Measurements from ENCODE around the gene TMEM87A.

The TMEM87A gene

GRCh38 chr15:42282344-42282743 is 9.1 kb upstream of the TMEM87A start:
- no peak for DNase-seq (ENCODE audit: low spot score in 2 of 2)
- Mint-ChIP-seq H3K9me3 (no peaks in the 10 kb centered on the region), H3K4me1 (no peaks in the 10 kb centered on the region), H3K36me3 (no peaks in the 10 kb centered on the region), H3K4me3 (no peak overlapping the region), H3K27ac (no peak overlapping the region)
- ATAC-seq = no peak

- Mint-ChIP-seq H3K36me3 (peaks cover 1% of the 10 kb centered on the region), H3K27ac (no peak overlapping the region), H3K4me1 (peaks cover 20% of the 10 kb centered on the region), H3K9me3 (no peaks in the 10 kb centered on the region), H3K4me3 (no peak overlapping the region)
- peak; percentile 58 for ATAC-seq
- DNase-seq (ENCODE audit: low spot score in 2 of 2) = no peak
These were observed 6.0 kb upstream of the TMEM87A start for GRCh38 chr15:42279234-42279723.

GRCh38 chr15:42276762-42277161 is 3.5 kb upstream of the TMEM87A start:
- ATAC-seq = no peak
- Mint-ChIP-seq H3K4me1 (peaks cover 33% of the 10 kb centered on the region), H3K27ac (no peak overlapping the region), H3K4me3 (no peak overlapping the region), H3K9me3 (no peaks in the 10 kb centered on the region), H3K36me3 (peaks cover 19% of the 10 kb centered on the region)
- no peak for DNase-seq (ENCODE audit: low spot score in 2 of 2)

DNA sequence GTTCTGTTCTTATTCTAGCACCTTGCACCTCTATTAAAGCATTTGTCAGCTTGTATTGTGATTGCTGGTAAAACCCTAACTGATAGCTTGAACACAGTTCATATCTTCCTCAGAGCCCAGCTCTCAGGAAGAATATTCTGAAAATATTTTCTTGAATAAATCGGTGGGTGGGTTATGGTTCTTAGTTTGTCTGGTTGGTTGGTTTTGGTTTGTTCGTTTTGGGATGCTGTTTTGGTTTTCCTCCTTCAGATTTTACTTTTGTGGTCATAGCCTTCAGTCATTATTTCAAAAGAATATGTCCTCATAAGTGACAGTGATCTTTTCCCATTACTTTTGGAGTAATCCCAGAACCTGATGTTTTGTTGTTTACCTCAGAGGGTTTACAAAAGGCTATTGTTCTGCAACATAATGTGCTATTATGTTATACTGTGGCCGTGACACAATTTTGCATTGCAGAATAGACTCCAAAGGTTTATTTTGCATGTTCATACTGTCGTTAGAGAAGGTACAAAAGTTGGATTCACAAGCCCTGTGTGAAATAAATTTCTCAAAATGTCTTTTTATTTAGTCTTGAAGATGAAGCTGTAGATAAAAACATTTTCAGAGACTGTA is 2.7 kb upstream of the TMEM87A start:
- Mint-ChIP-seq H3K9me3 (no peaks in the 10 kb centered on the region), H3K4me3 (peak overlapping the region; percentile 98), H3K27ac (peak overlapping the region; percentile 99), H3K36me3 (peaks cover 23% of the 10 kb centered on the region), H3K4me1 (peaks cover 39% of the 10 kb centered on the region)
- ATAC-seq = no peak
- no peak for DNase-seq (ENCODE audit: low spot score in 2 of 2)

DNA sequence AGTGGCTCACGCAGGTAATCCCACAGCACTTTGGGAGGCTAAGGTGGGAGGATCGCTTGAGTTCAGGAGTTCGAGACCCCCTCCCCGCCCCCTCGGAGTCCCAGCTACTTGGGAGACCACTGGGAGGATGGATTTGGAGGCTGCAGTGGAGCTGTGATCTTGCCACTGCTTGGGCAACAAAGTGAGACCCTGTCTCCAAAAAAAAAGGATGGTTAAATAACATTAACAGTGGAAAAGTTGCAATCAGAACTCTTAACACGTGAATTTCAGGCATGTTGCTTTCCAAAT is 1.4 kb upstream of the TMEM87A start:
- DNase-seq (ENCODE audit: low spot score in 2 of 2) (no peak), ATAC-seq (no peak)
- peaks cover 36% of the 10 kb centered on the region for H3K36me3 Mint-ChIP-seq
- H3K27ac Mint-ChIP-seq = peak overlapping the region; percentile 99
- peaks cover 41% of the 10 kb centered on the region for H3K4me1 Mint-ChIP-seq
- H3K9me3 Mint-ChIP-seq = no peaks in the 10 kb centered on the region
- peak overlapping the region; percentile 98 for H3K4me3 Mint-ChIP-seq

- peak overlapping the region; percentile 98 for H3K4me3 Mint-ChIP-seq
- no peaks in the 10 kb centered on the region for H3K9me3 Mint-ChIP-seq
- H3K36me3 Mint-ChIP-seq = peaks cover 41% of the 10 kb centered on the region
- ATAC-seq = peak; percentile 51
- H3K4me1 Mint-ChIP-seq = peaks cover 41% of the 10 kb centered on the region
- DNase-seq (ENCODE audit: low spot score in 2 of 2) = peak; percentile 35 to 79
- peak overlapping the region; percentile 99 for H3K27ac Mint-ChIP-seq
These were observed 868 bp upstream of the TMEM87A start for GRCh38 chr15:42273900-42274701.

DNA sequence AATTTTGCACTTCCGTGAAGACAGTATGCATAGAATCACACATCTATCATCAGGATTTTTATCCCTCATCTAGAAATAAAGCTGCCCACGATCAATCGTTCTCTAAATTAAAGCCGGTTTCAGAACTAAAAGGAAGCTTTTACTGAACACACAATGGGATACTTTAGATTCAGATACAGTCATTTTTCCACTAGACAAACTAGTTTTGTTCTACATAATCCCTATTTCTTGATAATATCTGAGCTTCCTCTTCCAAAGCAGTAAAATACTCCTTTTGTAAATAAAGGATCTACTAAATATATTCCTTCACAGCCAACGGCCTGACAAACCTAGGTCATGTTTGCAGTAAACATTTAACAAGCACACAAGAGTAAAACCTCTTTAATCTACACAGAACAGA is 2.2 kb downstream of the TMEM87A start:
- ATAC-seq = no peak
- Mint-ChIP-seq H3K4me3 (peak overlapping the region; percentile 9), H3K4me1 (peaks cover 44% of the 10 kb centered on the region), H3K9me3 (no peaks in the 10 kb centered on the region), H3K27ac (no peak overlapping the region), H3K36me3 (peaks cover 72% of the 10 kb centered on the region)
- DNase-seq (ENCODE audit: low spot score in 2 of 2) = no peak

DNA sequence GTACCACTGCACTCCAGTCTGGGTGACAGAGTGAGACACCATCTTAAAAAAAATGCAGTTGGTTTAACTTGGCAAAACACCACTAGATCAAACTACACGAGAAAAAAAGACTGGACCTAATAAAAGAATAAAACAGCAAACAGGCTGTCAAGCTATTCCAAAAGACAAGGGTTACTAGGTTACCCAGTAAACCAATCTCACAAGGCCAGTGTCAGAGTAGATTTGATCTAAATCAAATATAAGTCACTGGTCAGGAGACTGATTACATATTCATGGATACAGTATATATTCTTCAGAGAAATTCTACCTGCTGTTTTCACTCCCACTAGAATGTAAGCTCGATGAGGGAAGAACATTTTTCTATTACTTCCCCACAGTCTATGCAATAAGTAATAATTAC is 2.7 kb downstream of the TMEM87A start:
- DNase-seq (ENCODE audit: low spot score in 2 of 2) = no peak
- H3K9me3 Mint-ChIP-seq = no peaks in the 10 kb centered on the region
- H3K27ac Mint-ChIP-seq = no peak overlapping the region
- no peak overlapping the region for H3K4me3 Mint-ChIP-seq
- ATAC-seq = no peak
- peaks cover 77% of the 10 kb centered on the region for H3K36me3 Mint-ChIP-seq
- H3K4me1 Mint-ChIP-seq = peaks cover 39% of the 10 kb centered on the region

DNA sequence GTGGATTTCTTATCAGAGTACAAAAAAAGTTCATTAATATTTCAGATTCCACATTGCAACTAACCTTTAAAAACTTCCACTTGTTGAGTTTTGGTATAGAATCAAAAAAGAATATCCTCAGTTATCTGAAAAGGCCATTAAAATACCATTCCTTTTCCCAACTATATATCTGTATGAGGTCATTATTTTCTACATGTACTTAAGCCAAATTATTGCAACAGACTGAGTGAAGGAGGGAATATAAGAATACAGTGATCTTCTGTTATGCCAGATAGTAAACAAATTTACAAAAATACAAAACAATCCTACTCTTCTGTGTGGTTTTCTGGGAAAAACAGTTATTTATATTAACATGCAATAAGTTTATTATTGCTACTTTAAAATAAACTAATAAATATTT is 5.9 kb downstream of the TMEM87A start:
- Mint-ChIP-seq H3K27ac (no peak overlapping the region), H3K9me3 (no peaks in the 10 kb centered on the region), H3K4me1 (peaks cover 19% of the 10 kb centered on the region), H3K4me3 (no peak overlapping the region), H3K36me3 (peaks cover 91% of the 10 kb centered on the region)
- ATAC-seq = no peak
- no peak for DNase-seq (ENCODE audit: low spot score in 2 of 2)

DNA sequence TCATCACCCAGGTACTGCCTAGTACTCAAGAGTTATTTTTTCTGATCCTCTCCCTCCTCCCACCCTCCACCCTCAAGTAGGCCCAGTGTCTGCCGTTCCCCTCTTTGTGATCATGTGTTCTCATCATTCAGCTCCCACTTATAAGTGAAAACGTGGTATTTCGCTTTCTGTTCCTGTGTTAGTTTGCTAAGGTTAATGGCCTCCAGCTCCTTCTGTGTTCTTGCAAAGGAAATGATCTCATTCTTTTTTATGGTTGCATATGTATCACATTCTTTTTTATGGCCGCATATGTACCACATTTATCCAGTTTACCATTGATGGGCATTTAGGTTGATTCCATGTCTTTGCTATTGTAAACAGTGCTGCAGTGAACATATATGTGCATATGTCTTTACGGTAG is 8.4 kb downstream of the TMEM87A start:
- no peak for DNase-seq (ENCODE audit: low spot score in 2 of 2)
- Mint-ChIP-seq H3K4me1 (peaks cover 5% of the 10 kb centered on the region), H3K27ac (no peak overlapping the region), H3K9me3 (no peaks in the 10 kb centered on the region), H3K4me3 (no peak overlapping the region), H3K36me3 (peaks cover 100% of the 10 kb centered on the region)
- ATAC-seq = no peak

- Mint-ChIP-seq H3K9me3 (peaks cover 9% of the 10 kb centered on the region), H3K27ac (peak overlapping the region; percentile 35), H3K4me1 (peaks cover 13% of the 10 kb centered on the region), H3K36me3 (peaks cover 71% of the 10 kb centered on the region), H3K4me3 (no peak overlapping the region)
- ATAC-seq (no peak), DNase-seq (ENCODE audit: low spot score in 2 of 2) (no peak)
These were observed 19.9 kb downstream of the TMEM87A start for GRCh38 chr15:42253300-42253699.

DNA sequence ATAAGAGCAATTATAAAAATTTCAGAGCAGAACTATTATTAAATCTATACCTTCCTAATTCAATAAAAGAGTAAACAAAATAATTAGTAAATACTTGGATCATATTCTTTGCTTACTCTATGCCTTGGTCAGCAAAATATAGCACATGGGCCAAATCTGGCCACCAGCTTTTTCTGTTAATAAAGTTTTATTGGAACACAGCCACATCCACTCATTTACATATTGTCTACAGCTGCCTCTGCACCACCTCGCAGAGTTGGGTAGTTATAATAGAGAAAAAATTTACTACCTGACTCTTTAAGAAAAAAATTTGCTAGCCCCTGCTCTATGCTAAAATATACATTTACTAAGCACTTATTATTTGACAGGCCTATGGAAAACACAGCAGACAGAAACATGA is 32.4 kb downstream of the TMEM87A start:
- Mint-ChIP-seq H3K36me3 (peaks cover 82% of the 10 kb centered on the region), H3K4me3 (no peak overlapping the region), H3K4me1 (peaks cover 8% of the 10 kb centered on the region), H3K9me3 (no peaks in the 10 kb centered on the region), H3K27ac (no peak overlapping the region)
- ATAC-seq (no peak), DNase-seq (ENCODE audit: low spot score in 2 of 2) (no peak)

DNA sequence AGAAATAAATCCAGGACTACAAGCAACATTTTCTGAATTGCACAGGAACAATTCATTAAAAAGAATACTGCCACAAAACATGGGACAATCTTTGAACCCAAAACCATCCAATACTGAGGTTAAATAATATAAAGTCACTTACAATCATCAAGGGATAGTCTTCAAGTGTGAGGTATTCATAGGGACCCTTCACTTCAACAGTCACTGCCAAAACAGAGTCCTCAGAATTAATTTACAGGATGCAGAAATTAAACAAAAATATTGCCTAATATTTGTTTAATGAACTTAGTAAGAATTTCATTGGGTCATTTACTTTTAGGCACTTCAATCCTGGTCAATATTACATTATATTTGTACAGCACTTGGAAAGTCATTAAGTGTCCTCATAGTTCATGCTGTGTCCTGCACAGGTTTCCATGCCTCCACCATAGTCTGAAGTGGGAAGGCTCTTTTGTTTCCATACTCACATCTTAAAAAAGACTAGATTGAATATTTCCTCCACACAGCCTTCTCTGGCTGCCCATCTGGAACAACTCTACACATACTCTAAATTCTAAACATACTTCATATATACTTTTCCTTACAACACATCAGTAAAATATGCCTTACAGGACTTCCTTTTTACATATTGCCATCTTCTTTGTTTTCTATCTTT is 33.6 kb downstream of the TMEM87A start:
- Mint-ChIP-seq H3K9me3 (no peaks in the 10 kb centered on the region), H3K36me3 (peaks cover 93% of the 10 kb centered on the region), H3K27ac (no peak overlapping the region), H3K4me3 (no peak overlapping the region), H3K4me1 (peaks cover 8% of the 10 kb centered on the region)
- no peak for DNase-seq (ENCODE audit: low spot score in 2 of 2)
- ATAC-seq = no peak

GRCh38 chr15:42233107-42233506 is 40.1 kb downstream of the TMEM87A start:
- H3K9me3 Mint-ChIP-seq = no peaks in the 10 kb centered on the region
- no peak overlapping the region for H3K4me3 Mint-ChIP-seq
- ATAC-seq (no peak), DNase-seq (ENCODE audit: low spot score in 2 of 2) (no peak)
- no peaks in the 10 kb centered on the region for H3K4me1 Mint-ChIP-seq
- H3K36me3 Mint-ChIP-seq = peaks cover 100% of the 10 kb centered on the region
- H3K27ac Mint-ChIP-seq = no peak overlapping the region

GRCh38 chr15:42232606-42233005 is 40.6 kb downstream of the TMEM87A start:
- no peak for DNase-seq (ENCODE audit: low spot score in 2 of 2)
- Mint-ChIP-seq H3K27ac (no peak overlapping the region), H3K36me3 (peaks cover 100% of the 10 kb centered on the region), H3K4me3 (no peak overlapping the region), H3K9me3 (no peaks in the 10 kb centered on the region), H3K4me1 (no peaks in the 10 kb centered on the region)
- no peak for ATAC-seq

DNA sequence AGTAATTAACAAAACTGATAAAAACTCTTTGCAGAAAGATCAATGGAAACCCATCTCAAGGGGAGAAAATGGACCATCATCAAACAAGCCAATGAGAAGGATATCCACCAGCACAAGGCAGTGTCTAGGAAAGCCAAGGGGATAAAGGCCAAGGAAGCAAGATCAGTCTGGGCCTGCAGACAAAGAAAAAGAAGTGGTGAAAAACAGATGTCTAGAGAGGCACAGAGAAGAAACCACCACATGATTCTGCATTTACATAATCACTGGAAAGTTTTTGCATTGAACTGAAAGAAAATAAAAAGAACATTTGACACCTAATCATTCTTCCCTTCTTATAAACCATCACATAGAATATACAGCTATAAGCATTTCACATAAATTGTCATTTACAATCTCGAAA is 42.1 kb downstream of the TMEM87A start:
- H3K27ac Mint-ChIP-seq = no peak overlapping the region
- H3K4me1 Mint-ChIP-seq = no peaks in the 10 kb centered on the region
- no peak for DNase-seq (ENCODE audit: low spot score in 2 of 2)
- no peak overlapping the region for H3K4me3 Mint-ChIP-seq
- no peak for ATAC-seq
- no peaks in the 10 kb centered on the region for H3K9me3 Mint-ChIP-seq
- peaks cover 96% of the 10 kb centered on the region for H3K36me3 Mint-ChIP-seq
